GM12891 (cell line): Measurements from ENCODE around the gene NFE2L2.
"Not testable (repeated sequence)": the region's sequence is repeated elsewhere in the genome, so short reads cannot be mapped to it uniquely, and the experiment has no call there.

Experiments used
- DNase-seq: peaks from one replicate; pipeline ENCODE4 v3.0.0; 2011; ENCODE audit warnings: low spot score; ENCODE audit not compliant: insufficient read length
- FAIRE-seq: peaks from 2 replicates; lab custom pipeline; 2011; peaks lifted over from hg19 to GRCh38; lab: Jason Lieb, UNC
- PAX5 ChIP-seq: IDR thresholded peaks from 2 replicates; pipeline ENCODE4 v1.6.1; 2011; ENCODE audit warnings: low read length, moderate library complexity, mild to moderate bottlenecking; ENCODE audit not compliant: insufficient read depth, severe bottlenecking
- POLR2A ChIP-seq: IDR thresholded peaks from 2 replicates; pipeline ENCODE4 v1.6.1; 2011; ENCODE audit warnings: low read depth, low read length, control low read depth
- POLR2AphosphoS5 ChIP-seq: IDR thresholded peaks from 2 replicates; pipeline ENCODE4 v1.6.1; 2011; ENCODE audit warnings: low read depth, low read length, control low read depth
- POU2F2 ChIP-seq: IDR thresholded peaks from 2 replicates; pipeline ENCODE4 v1.6.1; 2011; ENCODE audit warnings: low read depth, mild to moderate bottlenecking, control low read depth, low read length, moderate library complexity
- SPI1 ChIP-seq: IDR thresholded peaks from 2 replicates; pipeline ENCODE4 v1.6.1; 2011; ENCODE audit warnings: low read depth, low read length, control low read depth
- TAF1 ChIP-seq: IDR thresholded peaks from 2 replicates; pipeline ENCODE4 v1.6.1; 2011; ENCODE audit warnings: low read depth, low read length, control low read depth

Gene NFE2L2

DNA sequence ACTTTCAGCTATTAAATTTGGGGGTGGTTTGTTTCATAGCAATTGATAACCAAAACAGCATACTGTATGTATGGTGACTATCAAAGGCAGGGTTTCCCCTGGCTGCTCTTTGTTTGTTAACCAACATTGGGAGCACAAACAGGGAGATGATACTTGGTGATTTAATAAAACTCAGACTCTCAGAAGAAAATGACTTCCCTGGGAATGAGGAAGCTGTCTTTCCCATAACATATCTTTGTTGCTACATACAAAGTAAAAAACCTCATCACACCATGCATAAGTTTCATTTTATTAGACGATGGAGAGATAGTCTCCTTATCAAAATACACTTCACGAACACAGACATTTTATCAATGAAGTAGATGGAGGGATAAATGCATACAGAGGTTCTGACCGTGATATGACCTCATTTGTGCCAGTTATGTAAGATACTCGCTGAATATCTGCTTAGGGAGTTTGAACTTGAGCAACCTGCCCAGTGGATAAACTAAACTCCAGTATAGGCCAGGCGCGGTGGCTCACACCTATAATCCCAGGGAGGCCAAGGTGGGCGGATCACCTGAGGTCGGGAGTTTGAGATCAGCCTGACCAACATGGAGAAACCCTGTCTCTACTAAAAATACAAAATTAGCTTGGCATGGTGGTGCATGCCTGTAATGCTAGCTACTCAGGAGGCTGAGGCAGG is 3.8 kb upstream of the NFE2L2 start:
- TF ChIP-seq POU2F2 (no peak), POLR2AphosphoS5 (no peak), PAX5 (no peak), POLR2A (no peak), SPI1 (no peak), TAF1 (no peak)
- FAIRE-seq (no peak), DNase-seq (no peak)

DNA sequence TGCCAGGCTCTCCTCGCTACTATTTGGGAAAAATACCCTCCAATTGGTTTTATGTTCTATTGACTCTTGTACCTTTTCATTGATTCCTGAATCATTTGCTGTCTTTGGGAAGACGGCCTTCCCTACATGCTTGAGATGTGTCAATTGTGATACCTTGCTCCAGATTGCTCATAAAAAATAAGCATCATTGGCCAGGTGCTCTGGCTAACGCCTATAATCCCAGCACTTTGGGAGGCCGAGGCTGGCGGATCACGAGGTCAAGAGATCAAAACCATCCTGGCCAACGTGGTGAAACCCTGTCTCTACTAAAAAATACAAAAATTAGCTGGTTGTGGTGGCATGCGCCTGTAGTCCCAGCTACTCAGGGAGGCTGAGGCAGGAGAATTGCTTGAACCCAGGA is 2.4 kb upstream of the NFE2L2 start:
- not testable (repeated sequence) for FAIRE-seq

DNA sequence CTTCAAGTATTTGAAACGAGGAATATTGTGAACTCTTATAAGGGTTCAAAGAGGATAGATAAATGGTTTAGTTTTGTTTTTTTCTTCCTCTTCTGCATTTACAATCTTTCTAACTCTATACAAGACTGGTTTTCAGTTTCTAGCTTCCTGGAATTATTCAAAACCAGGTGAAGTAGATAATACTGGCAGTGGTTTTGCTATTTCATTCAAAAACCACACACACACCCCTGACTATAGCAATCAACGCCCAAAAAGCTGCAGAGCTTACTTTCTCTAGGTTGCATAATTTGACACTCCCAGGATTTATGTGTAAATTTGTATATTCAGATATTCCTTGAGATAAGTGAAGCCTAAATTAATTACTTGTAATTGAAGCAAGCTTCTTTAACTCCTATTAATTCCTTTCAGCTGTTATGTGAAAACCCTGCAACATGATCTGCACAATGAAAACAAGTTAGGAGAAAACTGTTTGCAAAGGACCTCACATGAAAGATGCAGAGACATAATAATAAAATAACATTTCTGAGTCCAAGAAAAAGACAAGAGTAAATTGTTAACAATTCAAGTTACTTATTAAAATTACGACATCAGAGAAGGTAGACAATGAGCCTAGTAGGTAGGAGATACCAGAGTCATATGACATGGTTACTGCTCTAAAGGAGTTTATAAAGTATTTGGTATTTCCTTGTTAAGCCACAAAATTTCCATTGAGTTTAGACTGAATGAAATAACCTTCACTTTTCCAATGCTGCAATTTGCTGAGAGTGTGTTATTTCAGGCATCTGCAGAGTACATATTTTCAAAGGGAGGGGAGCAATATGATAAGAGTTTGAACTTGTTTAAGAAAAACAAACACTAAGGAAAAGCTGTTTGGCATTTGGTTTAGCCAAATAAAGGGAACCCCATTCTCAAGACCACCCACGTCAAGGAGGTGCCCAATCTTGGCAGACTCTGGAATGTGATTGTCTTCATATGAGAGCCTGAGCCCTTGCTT is 1.6 kb upstream of the NFE2L2 start:
- DNase-seq (no peak), FAIRE-seq (no peak)
- TF ChIP-seq POLR2AphosphoS5 (no peak), POU2F2 (no peak), PAX5 (no peak), POLR2A (no peak), SPI1 (no peak), TAF1 (no peak)

More for the DNA sequence above, 2.4 kb upstream of the NFE2L2 start:
- not testable (repeated sequence) for DNase-seq

DNA sequence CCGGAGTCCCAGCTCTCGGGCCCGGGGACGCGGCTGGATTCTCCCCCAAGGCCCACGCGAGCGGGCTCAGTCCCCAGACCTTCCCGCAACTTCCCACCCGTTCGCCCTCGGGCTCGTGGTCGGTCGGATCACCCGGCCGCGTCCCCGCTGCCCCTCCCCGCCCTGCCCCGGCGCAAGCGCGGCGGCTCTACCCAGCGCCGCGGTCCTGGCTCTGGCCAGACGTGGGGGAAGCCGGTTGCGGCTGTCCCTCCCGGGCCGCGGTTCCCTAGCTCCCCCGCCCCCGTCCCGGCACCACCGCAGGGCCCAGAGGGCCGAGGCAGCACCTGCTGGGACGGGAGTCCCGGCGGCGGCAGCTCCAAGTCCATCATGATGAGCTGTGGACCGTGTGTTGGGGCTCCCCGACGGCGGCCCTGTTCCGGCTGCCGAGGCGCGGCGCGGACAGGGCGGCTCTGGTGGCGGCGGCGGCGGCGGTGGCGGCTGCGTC is 276 bp downstream of the NFE2L2 start:
- FAIRE-seq: no peak
- TF ChIP-seq TAF1 (peak; percentile 34; the same call in 1 of the 2 replicates), POU2F2 (no peak), POLR2AphosphoS5 (0 out of 2 replicates have a peak, but pooled peaks have one; percentile 8), SPI1 (no peak), POLR2A (peak; percentile 28; the same call in 1 of the 2 replicates), PAX5 (no peak)
- no peak for DNase-seq

DNA sequence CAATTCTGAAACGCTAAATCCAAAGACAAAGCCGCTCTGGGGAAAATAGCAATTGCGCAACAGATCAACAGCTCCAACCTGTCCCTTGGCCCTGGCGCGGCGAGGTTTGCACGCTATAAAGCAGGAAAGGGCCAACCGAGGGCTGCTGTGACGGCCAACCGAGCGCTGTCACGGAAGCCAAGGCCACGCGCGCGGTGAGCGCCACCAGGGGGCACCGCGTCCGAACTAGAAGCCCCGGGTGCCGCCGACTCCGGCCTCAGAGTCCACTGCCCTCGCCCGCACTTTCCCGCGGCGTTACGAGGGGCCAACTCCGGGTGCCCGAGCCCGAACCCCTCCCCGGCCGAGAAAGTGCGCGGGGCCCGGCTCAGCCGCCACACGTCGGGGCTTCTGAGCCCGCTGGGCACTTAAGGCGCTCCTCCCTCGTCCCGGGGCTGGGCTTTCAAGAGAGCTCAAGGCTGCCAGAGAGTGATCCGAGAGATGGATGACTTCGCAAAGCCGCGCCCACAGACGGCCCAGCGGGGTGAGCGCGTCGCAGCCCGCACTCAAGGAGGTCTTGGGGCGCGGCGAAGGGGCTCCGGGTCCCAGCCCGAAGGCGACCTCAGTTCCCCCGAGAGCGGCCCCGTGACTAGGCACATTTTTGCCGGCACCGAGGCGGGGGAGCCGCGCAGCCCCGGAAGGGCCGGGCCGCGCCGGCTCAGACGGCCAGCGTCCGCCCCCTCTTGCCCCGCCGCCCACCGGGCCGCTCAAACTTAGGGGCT is 897 bp downstream of the NFE2L2 start:
- peak; percentile 61; the same call in 1 of the 2 replicates for TF ChIP-seq TAF1
- TF ChIP-seq POU2F2: peak; percentile 65
- peak; percentile 79 for TF ChIP-seq POLR2AphosphoS5
- no peak for TF ChIP-seq SPI1
- peak; percentile 68 for TF ChIP-seq POLR2A
- peak; percentile 62 for TF ChIP-seq PAX5
- peak; percentile 92 for FAIRE-seq
- DNase-seq: peak; percentile 61

DNA sequence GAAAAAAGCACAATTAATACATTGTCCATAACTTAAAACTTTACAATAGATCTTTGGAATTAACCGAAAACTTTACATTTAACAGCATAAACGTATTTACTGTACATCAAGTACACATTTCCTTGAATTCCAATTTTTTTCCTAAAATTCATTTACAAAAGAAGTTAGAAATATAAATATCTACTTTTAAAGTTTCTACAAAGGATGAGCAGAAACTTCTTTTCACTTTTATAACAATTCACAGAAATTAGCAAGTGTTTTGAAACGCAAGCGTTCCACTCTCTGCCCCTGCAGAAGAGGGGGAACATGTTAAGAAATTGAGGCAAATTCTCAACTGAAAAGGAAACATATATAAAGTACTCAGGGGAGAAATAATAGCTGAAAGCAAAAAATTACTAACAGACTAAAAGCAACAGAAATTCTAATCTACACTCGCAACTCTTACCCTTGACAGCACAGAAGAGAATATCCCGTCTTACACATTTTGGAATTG is 1.5 kb downstream of the NFE2L2 start:
- no peak for FAIRE-seq
- TF ChIP-seq POLR2A: no peak
- TF ChIP-seq SPI1: no peak
- no peak for TF ChIP-seq PAX5
- TF ChIP-seq POLR2AphosphoS5: no peak
- TF ChIP-seq POU2F2: no peak
- TF ChIP-seq TAF1: no peak
- DNase-seq: no peak

DNA sequence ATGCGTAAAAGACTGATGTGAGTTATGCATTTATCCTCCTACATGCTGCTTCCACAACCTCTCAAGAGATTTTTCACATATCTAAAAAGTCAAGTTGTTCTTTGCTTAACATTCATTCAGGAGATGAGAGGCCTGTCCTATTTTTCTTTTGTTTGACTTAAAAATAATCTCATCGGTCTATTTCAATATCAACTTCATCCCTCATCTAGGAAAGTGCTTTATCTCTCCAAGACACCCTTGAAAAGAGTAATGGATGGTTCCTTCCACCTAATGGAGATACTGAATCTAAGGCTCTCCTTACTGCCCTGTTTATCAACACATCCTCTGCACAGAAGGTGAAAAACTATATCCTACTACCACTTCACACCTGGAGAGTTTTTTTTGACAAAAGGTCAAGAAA is 2.4 kb downstream of the NFE2L2 start:
- peak; percentile 26 for FAIRE-seq
- DNase-seq: no peak
- no peak for TF ChIP-seq SPI1
- no peak for TF ChIP-seq TAF1
- no peak for TF ChIP-seq POU2F2
- TF ChIP-seq PAX5: no peak

DNA sequence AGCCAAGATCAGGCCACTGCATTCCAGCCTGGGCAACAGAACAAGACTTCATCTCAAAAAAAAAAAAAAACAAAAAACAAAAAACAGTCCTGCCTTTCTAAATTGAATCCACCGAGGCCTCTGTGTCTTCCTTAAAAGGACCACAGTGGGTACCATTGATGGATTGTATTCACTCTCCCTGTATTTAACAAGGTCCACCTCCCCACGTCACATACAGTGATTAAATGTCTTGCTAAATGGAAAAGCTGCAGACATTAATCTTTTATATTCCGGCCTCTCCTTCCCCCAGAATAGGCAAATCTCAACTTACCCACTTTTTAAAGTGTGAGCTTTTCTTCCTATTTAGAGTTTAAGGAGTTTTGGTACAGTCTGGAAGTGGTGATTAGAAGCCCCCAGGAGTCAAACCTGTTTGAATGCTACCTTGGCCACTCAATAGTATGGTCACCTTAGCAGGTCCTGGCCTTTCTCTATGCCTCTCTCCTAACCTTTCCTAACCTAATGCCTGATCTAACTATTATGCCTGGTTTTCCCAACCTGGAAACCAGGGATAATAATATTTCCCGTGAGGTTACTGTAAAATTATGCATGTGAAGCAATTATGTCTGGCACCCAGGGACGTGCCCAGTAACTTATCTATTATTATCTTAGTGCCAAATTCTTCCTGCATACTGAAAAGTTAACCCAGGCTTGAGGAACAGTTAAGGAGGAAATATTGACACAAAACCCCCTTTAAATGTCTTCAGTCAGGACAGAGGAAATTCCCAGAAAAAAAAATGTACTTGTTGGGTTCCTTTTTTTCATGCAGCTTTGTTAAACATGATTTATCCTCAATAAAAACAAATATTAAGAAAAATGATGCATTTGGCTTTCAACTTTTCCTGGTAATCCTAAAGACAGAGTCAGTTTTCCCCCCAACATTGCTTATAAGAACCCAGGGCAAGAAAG is 3.1 kb downstream of the NFE2L2 start:
- TF ChIP-seq POLR2AphosphoS5 (no peak), POLR2A (no peak), TAF1 (no peak), SPI1 (no peak), POU2F2 (no peak), PAX5 (no peak)
- DNase-seq (no peak), FAIRE-seq (no peak)
